Stomach smooth muscle (tissue), 2 donors: ENCODE results near the gene SH3PXD2B.

Experiments used
- H3K27ac ChIP-seq: one replicate; pipeline ENCODE4 v1.7.0; 2013; ENCODE audit warnings: mild to moderate bottlenecking, low read length, inconsistent platforms
- H3K27me3 ChIP-seq, 2 donors: one replicate each; pipeline ENCODE4 v1.7.0; 2013; ENCODE audit warnings: low read length in 2 of 2; ENCODE audit not compliant: insufficient read depth in 2 of 2, control insufficient read depth in 1 of 2
- H3K36me3 ChIP-seq, 2 donors: one replicate each; pipeline ENCODE4 v1.7.0; 2013; ENCODE audit warnings: low read length in 2 of 2; ENCODE audit not compliant: control insufficient read depth in 2 of 2, insufficient read depth in 2 of 2
- H3K4me1 ChIP-seq: one replicate; pipeline ENCODE4 v1.7.0; 2013; ENCODE audit warnings: low read length; ENCODE audit not compliant: control insufficient read depth, insufficient read depth
- H3K4me3 ChIP-seq, 2 donors: one replicate each; pipeline ENCODE4 v1.7.0; 2013; ENCODE audit warnings: low read length in 2 of 2
- H3K9ac ChIP-seq, 2 donors: one replicate each; pipeline ENCODE4 v1.7.0; 2013; ENCODE audit warnings: low read length in 2 of 2, mild to moderate bottlenecking in 1 of 2
- H3K9me3 ChIP-seq, 2 donors: one replicate each; pipeline ENCODE4 v1.7.0; 2013; ENCODE audit warnings: low read length in 2 of 2; ENCODE audit not compliant: control insufficient read depth in 2 of 2
- donor health status: healthy.
- donor health status: Pancreatic carcinoma.

The SH3PXD2B gene

GRCh38 chr5:172454358-172455086 is at the start of gene SH3PXD2B:
Gene SH3PXD2B, minus strand, starts transcription at chr5:172454525. Its CDS starts 173 bp downstream, at chr5:172454352.
- peaks cover 50% of the 10 kb centered on the region for H3K4me1 ChIP-seq
- no peaks in the 10 kb centered on the region for H3K9me3 ChIP-seq
- peak within 1 kb of the TSS; percentile 86 to 94 for H3K4me3 ChIP-seq
- H3K9ac ChIP-seq: peak within 1 kb of the TSS; percentile 72 to 85
- H3K27me3 ChIP-seq: no peaks in the 10 kb centered on the region
- H3K27ac ChIP-seq: peak within 1 kb of the TSS; percentile 88
- peaks cover 0 to under 1% of the 10 kb centered on the region in 2 donors for H3K36me3 ChIP-seq

GRCh38 chr5:172502969-172503368 is 48.6 kb upstream of the SH3PXD2B start:
- H3K27ac ChIP-seq: no peak overlapping the region

GRCh38 chr5:172502410-172502809 is 48.1 kb upstream of the SH3PXD2B start:
- no peak overlapping the region for H3K4me3 ChIP-seq
- no peak overlapping the region for H3K27ac ChIP-seq
- no peak overlapping the region for H3K9ac ChIP-seq
- H3K36me3 ChIP-seq: no peaks in the 10 kb centered on the region
- H3K4me1 ChIP-seq: peaks cover 8% of the 10 kb centered on the region
- no peaks in the 10 kb centered on the region for H3K27me3 ChIP-seq
- no peaks in the 10 kb centered on the region for H3K9me3 ChIP-seq

More at GRCh38 chr5:172502969-172503368, 48.6 kb upstream of the SH3PXD2B start:
- Histone ChIP-seq H3K9me3 (no peaks in the 10 kb centered on the region), H3K27me3 (no peaks in the 10 kb centered on the region), H3K4me3 (no peak overlapping the region), H3K4me1 (peaks cover 6% of the 10 kb centered on the region), H3K9ac (no peak overlapping the region), H3K36me3 (no peaks in the 10 kb centered on the region)

- H3K27me3 ChIP-seq: no peaks in the 10 kb centered on the region
- no peaks in the 10 kb centered on the region for H3K9me3 ChIP-seq
- no peaks in the 10 kb centered on the region for H3K36me3 ChIP-seq
- no peak overlapping the region for H3K4me3 ChIP-seq
- peaks cover 14% of the 10 kb centered on the region for H3K4me1 ChIP-seq
- H3K27ac ChIP-seq: no peak overlapping the region
- H3K9ac ChIP-seq: no peak overlapping the region
Measured at GRCh38 chr5:172501708-172502320, 47.5 kb upstream of the SH3PXD2B start.

- Histone ChIP-seq H3K36me3 (no peaks in the 10 kb centered on the region), H3K4me1 (peaks cover 15% of the 10 kb centered on the region), H3K9ac (no peak overlapping the region), H3K9me3 (no peaks in the 10 kb centered on the region), H3K27ac (no peak overlapping the region), H3K27me3 (no peaks in the 10 kb centered on the region), H3K4me3 (no peak overlapping the region)
Measured at GRCh38 chr5:172499287-172499686, 45.0 kb upstream of the SH3PXD2B start.

- H3K4me1 ChIP-seq: peaks cover 10% of the 10 kb centered on the region
- no peak overlapping the region for H3K27ac ChIP-seq
- no peaks in the 10 kb centered on the region for H3K36me3 ChIP-seq
- no peak overlapping the region for H3K9ac ChIP-seq
- H3K9me3 ChIP-seq: no peaks in the 10 kb centered on the region
- no peaks in the 10 kb centered on the region for H3K27me3 ChIP-seq
- no peak overlapping the region for H3K4me3 ChIP-seq
Measured at GRCh38 chr5:172498431-172499129, 44.3 kb upstream of the SH3PXD2B start.

- no peak overlapping the region for H3K27ac ChIP-seq
Measured at GRCh38 chr5:172497591-172498255, 43.4 kb upstream of the SH3PXD2B start.

GRCh38 chr5:172496671-172497371 is 42.5 kb upstream of the SH3PXD2B start:
- Histone ChIP-seq H3K27me3 (no peaks in the 10 kb centered on the region), H3K9me3 (no peaks in the 10 kb centered on the region), H3K4me3 (no peak overlapping the region), H3K27ac (no peak overlapping the region), H3K4me1 (peaks cover 10% of the 10 kb centered on the region), H3K9ac (no peak overlapping the region), H3K36me3 (no peaks in the 10 kb centered on the region)

More at GRCh38 chr5:172497591-172498255, 43.4 kb upstream of the SH3PXD2B start:
- no peaks in the 10 kb centered on the region for H3K9me3 ChIP-seq
- H3K9ac ChIP-seq: no peak overlapping the region
- H3K4me3 ChIP-seq: no peak overlapping the region
- peaks cover 10% of the 10 kb centered on the region for H3K4me1 ChIP-seq
- H3K27me3 ChIP-seq: no peaks in the 10 kb centered on the region
- no peaks in the 10 kb centered on the region for H3K36me3 ChIP-seq

GRCh38 chr5:172494630-172495505 is 40.5 kb upstream of the SH3PXD2B start:
- H3K9me3 ChIP-seq: no peaks in the 10 kb centered on the region
- H3K4me1 ChIP-seq: peaks cover 10% of the 10 kb centered on the region
- no peaks in the 10 kb centered on the region for H3K27me3 ChIP-seq
- H3K9ac ChIP-seq: no peak overlapping the region
- H3K27ac ChIP-seq: no peak overlapping the region
- no peaks in the 10 kb centered on the region for H3K36me3 ChIP-seq
- H3K4me3 ChIP-seq: no peak overlapping the region
